A673 (cell line): ENCODE data around the gene PI4K2A. TPM values are rescaled to one million over a fixed set of nuclear protein-coding genes. Genes with fewer than 3 reads are reported as not detected.
"Not testable (repeated sequence)": the region's sequence is repeated elsewhere in the genome, so short reads cannot be mapped to it uniquely, and the experiment has no call there.

Source experiments
- BruUV-seq: library from RNA; stranded (reverse); fragments of 400-500 nt; replicated peaks from 2 replicates; lab custom pipeline; 2021; lab: Mats Ljungman, UMichigan
- CTCF ChIA-PET: fragments of 300-600 bp; sonication (Branson Sonifier 250); formaldehyde crosslinking; loops from one replicate; lab custom pipeline; 2022; ENCODE audit warnings: antibody characterized with exemption; lab: Charles Lee
- POLR2A ChIA-PET: fragments of 300-600 bp; sonication (Branson Sonifier 250); formaldehyde crosslinking; loops from one replicate; lab custom pipeline; 2022; ENCODE audit warnings: antibody characterized with exemption; ENCODE audit not compliant: low non-redundant PET; lab: Charles Lee
- DNase-seq: peaks from one replicate; pipeline ENCODE4 v3.0.0-alpha.2; 2015; ENCODE audit warnings: low spot score
- H3K27ac ChIP-seq: fragments of 200-600 bp; sonication (generic); 2 replicates; pipeline ENCODE4 v1.5.1; 2016; ENCODE audit warnings: mixed run types, low read depth, mild to moderate bottlenecking, mixed read lengths, antibody characterized with exemption, low read length; ENCODE audit not compliant: poor library complexity, severe bottlenecking
- H3K27me3 ChIP-seq: fragments of 200-600 bp; sonication (generic); replicated peaks from 2 replicates; pipeline ENCODE4 v1.6.1; 2017; ENCODE audit warnings: mixed run types, low read depth, mild to moderate bottlenecking, mixed read lengths, antibody characterized with exemption, low read length; ENCODE audit not compliant: insufficient read depth, poor library complexity
- H3K36me3 ChIP-seq: fragments of 200-600 bp; sonication (generic); 2 replicates; pipeline ENCODE4 v1.6.1; 2016; ENCODE audit warnings: mixed run types, mild to moderate bottlenecking, mixed read lengths, antibody characterized with exemption, low read length; ENCODE audit not compliant: insufficient read depth, poor library complexity, severe bottlenecking
- H3K4me1 ChIP-seq: fragments of 200-600 bp; sonication (generic); 2 replicates; pipeline ENCODE4 v1.6.1; 2017; ENCODE audit warnings: mixed run types, mild to moderate bottlenecking, mixed read lengths, antibody characterized with exemption, low read length; ENCODE audit not compliant: insufficient read depth, poor library complexity, severe bottlenecking
- H3K4me3 ChIP-seq: fragments of 200-600 bp; sonication (generic); 2 replicates; pipeline ENCODE4 v1.5.1; 2016; ENCODE audit warnings: low read depth, mixed run types, mild to moderate bottlenecking, mixed read lengths, low read length; ENCODE audit not compliant: poor library complexity, severe bottlenecking
- H3K9me3 ChIP-seq: fragments of 200-600 bp; sonication (generic); 2 replicates; pipeline ENCODE4 v1.6.1; 2016; ENCODE audit warnings: mixed run types, low read depth, mild to moderate bottlenecking, mixed read lengths, antibody characterized with exemption, low read length; ENCODE audit not compliant: poor library complexity, severe bottlenecking
- CTCF ChIP-seq: fragments of 300-800, 200-600 bp; sonication (generic); conservative IDR thresholded peaks from 2 replicates; pipeline ENCODE4 v1.5.1; 2017; ENCODE audit warnings: low read depth, mild to moderate bottlenecking, antibody characterized with exemption, low read length, moderate library complexity, mixed read lengths
- EZH2 ChIP-seq: fragments of 200-600 bp; sonication (generic); IDR thresholded peaks from 2 replicates; pipeline ENCODE4 v1.6.1; 2017; ENCODE audit warnings: borderline replicate concordance, low read depth, mild to moderate bottlenecking, mixed read lengths, antibody characterized with exemption, low read length; ENCODE audit not compliant: poor library complexity, severe bottlenecking
- intact Hi-C: fragments of 100-400 bp; cut with micrococcal nuclease; formaldehyde crosslinking; loops from one replicate; pipeline ENCODE4 v1.10.0; 2022; ENCODE audit not compliant: unreplicated experiment
- total RNA-seq: library from RNA; stranded (reverse); gene quantifications from 2 replicates; pipeline ENCODE4 v1.2.3, GENCODE V29; 2021

Gene PI4K2A
- total RNA-seq, 1 experiment from 2014 or later = 23.6 TPM

GRCh38 chr10:97644936-97645335 lies 4.5 kb downstream of the PI4K2A start:
- Histone ChIP-seq H3K4me1 (peaks cover 17% of the 10 kb centered on the region), H3K27ac (no peak overlapping the region), H3K9me3 (no peaks in the 10 kb centered on the region), H3K36me3 (peaks cover 5% of the 10 kb centered on the region), H3K27me3 (no peaks in the 10 kb centered on the region), H3K4me3 (no peak overlapping the region)
- TF ChIP-seq EZH2 (no peak), CTCF (no peak)
- CTCF ChIA-PET = no interaction called here
- DNase-seq = peak; percentile 27
- intact Hi-C loops = loop anchor here (5.0 kb wide), 1 partner anchor 42 kb away; the partner anchor contains the start of gene AVPI1
- BruUV-seq = no TSS peak
- POLR2A ChIA-PET = no interaction called here

GRCh38 chr10:97647556-97647955 lies 7.1 kb downstream of the PI4K2A start:
- CTCF ChIA-PET = interaction anchor here (0.6 kb wide), 1 partner anchor 73 kb away, joined by 3 read pairs; no protein-coding TSS in a partner anchor
- no TSS peak for BruUV-seq
- H3K4me3 ChIP-seq = no peak overlapping the region
- peak overlapping the region; percentile 31 for H3K27ac ChIP-seq
- intact Hi-C loops = no loop called here
- peaks cover 11% of the 10 kb centered on the region for H3K4me1 ChIP-seq
- H3K9me3 ChIP-seq = no peaks in the 10 kb centered on the region
- no peaks in the 10 kb centered on the region for H3K27me3 ChIP-seq
- POLR2A ChIA-PET = no interaction called here
- H3K36me3 ChIP-seq = peaks cover 22% of the 10 kb centered on the region
- DNase-seq = no peak
- no peak for TF ChIP-seq CTCF
- no peak for TF ChIP-seq EZH2

- H3K36me3 ChIP-seq = peaks cover 31% of the 10 kb centered on the region
- DNase-seq = peak; percentile 82
- ChIA-PET POLR2A (interaction anchor here (0.7 kb wide), 1 partner anchor 25 kb away, joined by 12 read pairs; no protein-coding TSS in a partner anchor), CTCF (interaction anchor here (0.6 to 0.8 kb wide), 3 partner anchors 11 to 1579 kb away, joined by 3 to 21 read pairs (median 7); no protein-coding TSS in a partner anchor)
- H3K27me3 ChIP-seq = no peaks in the 10 kb centered on the region
- no peak for TF ChIP-seq EZH2
- TF ChIP-seq CTCF = no peak
- no TSS peak for BruUV-seq
- H3K4me3 ChIP-seq = no peak overlapping the region
- H3K27ac ChIP-seq = peak overlapping the region; percentile 53
- H3K9me3 ChIP-seq = no peaks in the 10 kb centered on the region
- H3K4me1 ChIP-seq = peaks cover 11% of the 10 kb centered on the region
- intact Hi-C loops = no loop called here
Measured at GRCh38 chr10:97648562-97649404, 8.3 kb downstream of the PI4K2A start.

GRCh38 chr10:97649405-97649750 lies 8.9 kb downstream of the PI4K2A start:
- Histone ChIP-seq H3K27ac (peak overlapping the region; percentile 53), H3K36me3 (peaks cover 33% of the 10 kb centered on the region), H3K4me1 (peaks cover 11% of the 10 kb centered on the region)
- H3K27me3 ChIP-seq, DNase-seq, H3K4me3 ChIP-seq, intact Hi-C loops, BruUV-seq, POLR2A ChIA-PET, H3K9me3 ChIP-seq: not testable (repeated sequence)
- CTCF ChIA-PET = interaction anchor here (0.6 to 0.7 kb wide), 2 partner anchors 1139 to 1579 kb away, joined by 7 to 21 read pairs; no protein-coding TSS in a partner anchor
